Natural killer cell (primary cell): ENCODE data around the gene NECAB2. TPM values are rescaled to one million over a fixed set of nuclear protein-coding genes. Genes with fewer than 3 reads are reported as not detected.

Source experiments
- ATAC-seq, 3 donors: fragments of 150-1000 bp in 2 of 3; fragments of 200-7000 bp in 1 of 3; cut with Tn5 transposase; 1 replicate in 1 of 3; 2 replicates in 2 of 3; pipeline ENCODE4 v1.10.0; 2021; ENCODE audit warnings: mild to moderate bottlenecking in 2 of 3, moderate library complexity in 2 of 3
- DNase-seq, 2 donors: peaks; one replicate each; pipeline versions ENCODE4 v3.0.0 to v3.0.0-alpha.2; 2013 to 2021; ENCODE audit warnings: mixed read lengths in 1 of 2
- H3K27ac ChIP-seq: one replicate; pipeline ENCODE4 v1.5.1; 2013; ENCODE audit warnings: mild to moderate bottlenecking, low read length
- H3K27me3 ChIP-seq: one replicate; pipeline ENCODE4 v1.6.1; 2013; ENCODE audit warnings: low read length; ENCODE audit not compliant: control insufficient read depth, insufficient read depth
- H3K36me3 ChIP-seq: one replicate; pipeline ENCODE4 v1.6.1; 2013; ENCODE audit warnings: low read length; ENCODE audit not compliant: control insufficient read depth, insufficient read depth
- H3K4me1 ChIP-seq: one replicate; pipeline ENCODE4 v1.6.1; 2013; ENCODE audit warnings: low read length; ENCODE audit not compliant: control insufficient read depth, insufficient read depth
- H3K4me3 ChIP-seq: one replicate; pipeline ENCODE4 v1.5.1; 2013; ENCODE audit warnings: low read length
- H3K9me3 ChIP-seq: one replicate; pipeline ENCODE4 v1.6.1; 2013; ENCODE audit warnings: low read length; ENCODE audit not compliant: control insufficient read depth, insufficient read depth
- H3K27ac Mint-ChIP-seq, 2 donors: one replicate each; pipeline ENCODE4 v1.8.0; 2022; ENCODE audit warnings: mild to moderate bottlenecking in 2 of 2, mixed read lengths in 2 of 2, moderate library complexity in 1 of 2
- H3K27me3 Mint-ChIP-seq, 2 donors: one replicate each; pipeline ENCODE4 v1.8.0; 2022; ENCODE audit warnings: low read depth in 2 of 2, mixed read lengths in 2 of 2
- H3K36me3 Mint-ChIP-seq: one replicate; pipeline ENCODE4 v1.8.0; 2022; ENCODE audit warnings: mixed read lengths
- H3K4me1 Mint-ChIP-seq, 2 donors: one replicate each; pipeline ENCODE4 v1.8.0; 2022; ENCODE audit warnings: mixed read lengths in 2 of 2
- H3K4me3 Mint-ChIP-seq: one replicate; pipeline ENCODE4 v1.8.0; 2022; ENCODE audit warnings: mild to moderate bottlenecking, moderate library complexity, mixed read lengths
- H3K9me3 Mint-ChIP-seq, 2 donors: one replicate each; pipeline ENCODE4 v1.8.0; 2022; ENCODE audit warnings: mixed read lengths in 2 of 2
- CTCF ChIP-seq: fragments of 200-600 bp; IDR thresholded peaks from one replicate; pipeline ENCODE4 v1.8.0; 2022; ENCODE audit warnings: antibody characterized with exemption
- WGBS: methylation state at CpG from one replicate; pipeline ENCODE4 v1.1.7; 2013; ENCODE audit warnings: missing lambda C conversion rate; ENCODE audit not compliant: insufficient coverage; 5-methylcytosine and 5-hydroxymethylcytosine counted together
- intact Hi-C: fragments of 100-400 bp; cut with micrococcal nuclease; formaldehyde crosslinking; loops from one replicate; pipeline ENCODE4 v1.14.2; 2022
- total RNA-seq, 4 donors: library from RNA; stranded (reverse); fragments of 120-200 nt in 1 of 4; gene quantifications; one replicate each; pipeline versions ENCODE4 v1.2.3 to v1.2.4, GENCODE V29; 2013 to 2022

NECAB2 gene
- total RNA-seq, 3 donors from 2014 or later (not counting 1 experiment from before 2014, with no cell fraction given), result 0.75 TPM; not detected in 2

DNA sequence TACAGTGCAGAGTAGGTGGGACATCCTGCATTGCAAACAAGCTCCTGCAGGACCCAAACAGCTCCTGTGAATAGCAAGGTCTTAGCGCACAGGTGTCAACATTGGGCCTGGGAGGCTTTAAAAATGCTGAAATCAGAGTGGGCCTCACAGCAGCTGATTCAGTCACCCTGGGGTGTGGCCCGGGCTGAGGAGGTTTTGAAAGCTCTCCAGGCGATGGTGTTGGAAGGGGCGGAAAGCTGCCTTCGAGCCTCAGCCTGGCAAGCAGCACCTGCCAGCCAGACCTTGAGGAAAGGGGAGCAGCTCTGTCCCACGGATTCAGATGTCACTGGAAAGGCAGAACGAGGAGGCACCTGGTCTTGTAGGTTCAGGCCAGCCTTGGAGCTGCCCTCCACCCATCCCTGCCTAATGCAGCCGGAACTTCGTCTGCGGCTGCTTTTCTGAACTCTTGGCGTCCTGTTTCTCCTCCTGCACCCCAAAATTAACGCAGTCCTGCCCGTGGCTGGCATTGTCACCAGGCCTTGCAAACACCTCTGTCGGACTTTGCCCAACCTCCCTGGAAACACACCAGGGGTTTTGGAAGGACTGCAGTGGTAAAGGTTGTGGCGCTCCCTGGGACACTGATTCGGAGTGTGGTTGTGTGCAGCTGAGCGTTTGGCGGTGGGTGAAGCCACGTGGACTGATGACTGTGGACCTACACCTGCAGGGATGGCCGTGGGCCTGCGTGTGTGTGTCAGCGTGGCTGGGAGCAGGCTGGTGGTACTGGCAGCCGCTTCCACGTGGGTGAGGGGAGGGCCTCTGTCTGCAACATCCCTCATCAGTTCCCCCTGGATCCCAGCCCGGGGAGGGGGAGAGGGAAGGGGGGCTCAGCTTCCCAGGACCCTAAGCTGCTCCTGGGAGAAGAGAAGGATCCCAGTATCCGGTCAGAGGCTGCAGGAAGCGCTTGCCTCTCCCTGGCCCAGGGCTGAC, 3.4 kb downstream of the NECAB2 start:
- Histone ChIP-seq H3K27me3 (peaks cover 8% of the 10 kb centered on the region), H3K9me3 (no peaks in the 10 kb centered on the region), H3K4me1 (no peaks in the 10 kb centered on the region), H3K4me3 (no peak overlapping the region), H3K36me3 (no peaks in the 10 kb centered on the region), H3K27ac (no peak overlapping the region)
- intact Hi-C loops, result no loop called here
- DNase-seq (no peak), ATAC-seq (no peak)
- no peaks in the 10 kb centered on the region for H3K9me3 Mint-ChIP-seq
- H3K27ac Mint-ChIP-seq, result no peak overlapping the region
- peaks cover 0 to 5% of the 10 kb centered on the region in 2 donors for H3K4me1 Mint-ChIP-seq
- no peak overlapping the region for H3K4me3 Mint-ChIP-seq
- H3K27me3 Mint-ChIP-seq, result peaks cover 0 to 14% of the 10 kb centered on the region in 2 donors
- WGBS, result 76% methylated on average over 27 of the region's 27 CpGs
- no peaks in the 10 kb centered on the region for H3K36me3 Mint-ChIP-seq
- no peak for TF ChIP-seq CTCF

DNA sequence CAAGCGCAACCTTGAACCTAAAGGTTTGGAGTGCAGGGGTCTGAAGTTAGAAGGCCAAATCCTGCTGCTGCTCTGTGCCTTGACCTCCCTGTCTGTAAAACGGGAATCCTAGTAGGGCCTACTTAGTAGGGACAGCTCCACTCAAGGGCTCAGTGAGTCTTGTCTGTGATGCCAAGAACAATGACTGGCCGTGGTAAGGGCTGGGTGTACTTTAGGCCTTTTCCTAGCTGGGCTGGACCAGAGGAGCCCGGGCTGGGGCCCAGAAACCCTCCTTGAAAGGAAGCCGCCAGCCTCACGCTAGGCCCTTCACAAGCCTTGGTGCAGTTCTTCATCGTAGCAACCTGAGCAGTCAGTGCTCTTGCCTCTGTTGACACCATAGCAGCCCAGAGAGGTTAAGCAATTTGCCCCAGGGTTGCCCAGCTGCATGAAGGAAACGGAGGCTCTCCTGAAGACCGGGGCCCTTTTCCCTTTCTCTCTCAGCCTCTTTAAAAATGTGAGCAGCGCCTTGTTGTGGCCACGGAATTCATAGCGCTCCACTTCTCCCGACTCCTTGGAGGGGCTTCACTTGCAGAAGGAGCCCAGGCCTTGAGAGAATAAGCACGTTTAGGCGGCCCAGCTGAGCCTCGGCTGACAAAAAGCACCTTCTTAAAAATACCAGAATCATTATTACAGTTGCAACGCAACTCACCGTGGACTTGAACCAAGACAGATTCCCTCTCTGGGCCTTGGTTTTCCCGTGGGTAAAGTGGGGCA, 4.4 kb downstream of the NECAB2 start:
- intact Hi-C loops, result no loop called here
- peaks cover 0 to 5% of the 10 kb centered on the region in 2 donors for H3K4me1 Mint-ChIP-seq
- H3K9me3 Mint-ChIP-seq, result no peaks in the 10 kb centered on the region
- H3K27me3 ChIP-seq, result peaks cover 8% of the 10 kb centered on the region
- H3K9me3 ChIP-seq, result no peaks in the 10 kb centered on the region
- TF ChIP-seq CTCF, result no peak
- H3K27ac Mint-ChIP-seq, result no peak overlapping the region
- H3K36me3 ChIP-seq, result no peaks in the 10 kb centered on the region
- H3K27me3 Mint-ChIP-seq, result peaks cover 0 to 14% of the 10 kb centered on the region in 2 donors
- H3K4me3 Mint-ChIP-seq, result no peak overlapping the region
- no peak overlapping the region for H3K4me3 ChIP-seq
- H3K27ac ChIP-seq, result no peak overlapping the region
- no peaks in the 10 kb centered on the region for H3K4me1 ChIP-seq
- H3K36me3 Mint-ChIP-seq, result no peaks in the 10 kb centered on the region
- 86% methylated on average over 19 of the region's 19 CpGs for WGBS
- ATAC-seq (no peak), DNase-seq (no peak)

- Mint-ChIP-seq H3K4me3 (no peak overlapping the region), H3K4me1 (no peaks in the 10 kb centered on the region), H3K27ac (no peak overlapping the region), H3K9me3 (no peaks in the 10 kb centered on the region), H3K27me3 (peaks cover 0 to 10% of the 10 kb centered on the region in 2 donors), H3K36me3 (no peaks in the 10 kb centered on the region)
- no peak for ATAC-seq
- H3K4me3 ChIP-seq, result no peak overlapping the region
- peaks cover 5% of the 10 kb centered on the region for H3K27me3 ChIP-seq
- H3K27ac ChIP-seq, result no peak overlapping the region
- no peak for TF ChIP-seq CTCF
- no peaks in the 10 kb centered on the region for H3K9me3 ChIP-seq
- 84% methylated on average over 10 of the region's 10 CpGs for WGBS
- DNase-seq, result no peak
- intact Hi-C loops, result no loop called here
- no peaks in the 10 kb centered on the region for H3K4me1 ChIP-seq
- no peaks in the 10 kb centered on the region for H3K36me3 ChIP-seq
Observed at GRCh38 chr16:83973077-83973476, 5.0 kb downstream of the NECAB2 start.
